EH (cell line): ENCODE results near the gene TSC1.

Experiments
- DNase-seq: peaks from one replicate; pipeline ENCODE4 v3.0.0-alpha.2; 2015; ENCODE audit warnings: low read depth

Gene TSC1

DNA sequence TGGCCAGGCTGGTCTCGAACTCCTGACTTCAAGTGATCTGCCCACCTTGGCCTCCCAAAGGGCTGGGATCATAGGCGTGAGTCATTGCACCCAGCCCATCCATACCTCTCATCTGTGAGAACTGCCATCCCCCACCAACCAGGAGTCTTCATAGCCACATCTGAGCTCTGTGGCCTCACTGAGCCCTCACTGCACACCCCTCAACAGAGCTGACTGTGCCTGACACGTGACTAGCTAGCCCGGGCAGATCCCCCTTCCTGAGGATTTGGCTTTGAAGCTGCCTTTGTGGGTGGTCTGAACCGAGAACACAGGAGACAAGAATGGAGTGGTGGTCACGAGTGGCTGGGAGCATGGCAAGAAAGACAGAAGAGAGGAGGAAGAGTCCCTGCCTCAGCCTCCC is 81.9 kb downstream of the TSC1 start:
- no peak for DNase-seq

DNA sequence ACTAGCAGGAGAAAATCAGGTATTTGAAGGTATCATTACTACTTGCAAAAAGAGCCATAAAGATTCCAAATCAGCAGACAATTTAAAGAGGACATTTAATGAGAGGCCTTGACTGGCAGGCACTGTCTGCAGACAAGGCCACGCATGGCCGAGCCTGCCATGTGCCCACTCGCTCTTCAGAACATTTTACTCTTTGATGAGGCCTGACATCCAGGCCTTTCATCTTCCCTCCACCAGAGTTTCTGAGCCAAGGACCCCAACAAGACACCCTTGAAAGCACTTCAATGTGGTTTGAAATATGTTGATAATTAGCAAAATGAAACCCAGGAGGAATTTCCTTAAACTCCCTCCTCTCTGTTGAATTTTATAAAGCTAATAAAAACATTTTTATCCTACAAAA is 82.8 kb downstream of the TSC1 start:
- no peak for DNase-seq

- no peak for DNase-seq
Measured at GRCh38 chr9:132858751-132859150, 85.7 kb downstream of the TSC1 start.

DNA sequence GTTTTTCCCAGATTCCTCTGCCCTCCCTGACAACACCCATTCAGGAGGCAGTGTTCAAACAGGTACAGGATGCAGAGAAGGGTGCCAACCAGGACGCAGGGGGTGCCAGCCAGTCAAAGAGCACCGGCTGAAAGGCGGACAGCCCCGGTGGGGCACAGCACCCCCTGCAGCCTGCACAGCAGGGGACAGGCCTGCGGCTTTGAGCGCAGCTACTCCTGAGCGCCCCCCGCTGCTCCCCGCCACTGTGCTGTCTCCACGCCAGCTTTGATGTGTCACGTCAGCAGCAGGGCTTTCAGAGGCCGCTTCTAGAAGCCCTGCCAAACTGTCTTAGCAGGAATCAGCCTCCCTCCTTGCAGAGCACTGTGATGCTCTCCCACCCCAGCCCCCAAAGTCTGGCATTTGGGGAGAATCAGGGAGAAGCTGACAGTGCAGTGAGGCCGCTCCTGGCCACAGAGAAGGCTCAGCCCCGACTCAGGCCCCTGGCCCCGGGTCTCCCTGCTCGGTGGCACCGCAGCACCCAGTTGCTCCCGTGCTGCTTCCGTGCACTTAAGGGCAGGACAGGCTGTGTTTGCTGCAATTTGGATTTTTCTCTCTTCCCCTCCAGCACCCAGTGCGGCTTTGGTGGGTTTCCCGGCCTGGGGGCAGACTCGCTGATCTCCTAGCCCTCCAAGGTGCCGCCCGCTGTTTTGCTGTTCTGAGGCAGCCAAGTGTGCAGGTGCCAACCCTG is 86.6 kb downstream of the TSC1 start:
- no peak for DNase-seq

GRCh38 chr9:132857031-132857430 is 87.4 kb downstream of the TSC1 start:
- DNase-seq: peak; percentile 37

- DNase-seq: no peak
Measured at GRCh38 chr9:132855904-132856303, 88.5 kb downstream of the TSC1 start.

GRCh38 chr9:132854832-132855231 is 89.6 kb downstream of the TSC1 start:
- DNase-seq: no peak

GRCh38 chr9:132853482-132853881 is 90.9 kb downstream of the TSC1 start:
- no peak for DNase-seq

DNA sequence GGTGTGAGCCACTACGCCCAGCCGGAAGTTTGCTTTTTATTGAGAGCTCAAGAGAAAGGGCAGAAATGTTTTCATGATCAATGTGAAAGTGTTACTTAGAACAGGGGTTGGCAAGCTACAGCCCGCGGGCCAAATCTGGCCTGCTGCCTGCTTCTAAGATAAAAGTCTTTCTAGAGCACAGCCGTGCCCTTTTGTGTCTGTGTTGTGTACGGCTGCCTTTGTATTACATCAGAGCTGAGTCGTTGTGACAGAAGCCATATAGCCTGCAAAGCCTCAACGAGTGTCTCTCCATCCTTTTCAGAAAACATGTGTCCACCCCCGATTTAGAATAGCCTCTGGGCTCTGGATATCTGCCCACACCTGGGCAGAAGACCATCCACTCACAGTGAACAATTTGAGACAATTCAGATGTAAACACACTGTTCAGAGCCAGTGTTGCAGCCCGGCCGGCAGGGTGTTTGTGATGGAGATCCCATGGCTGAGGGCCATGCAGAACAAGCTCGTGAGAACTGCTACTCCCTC is 95.2 kb downstream of the TSC1 start:
- no peak for DNase-seq

DNA sequence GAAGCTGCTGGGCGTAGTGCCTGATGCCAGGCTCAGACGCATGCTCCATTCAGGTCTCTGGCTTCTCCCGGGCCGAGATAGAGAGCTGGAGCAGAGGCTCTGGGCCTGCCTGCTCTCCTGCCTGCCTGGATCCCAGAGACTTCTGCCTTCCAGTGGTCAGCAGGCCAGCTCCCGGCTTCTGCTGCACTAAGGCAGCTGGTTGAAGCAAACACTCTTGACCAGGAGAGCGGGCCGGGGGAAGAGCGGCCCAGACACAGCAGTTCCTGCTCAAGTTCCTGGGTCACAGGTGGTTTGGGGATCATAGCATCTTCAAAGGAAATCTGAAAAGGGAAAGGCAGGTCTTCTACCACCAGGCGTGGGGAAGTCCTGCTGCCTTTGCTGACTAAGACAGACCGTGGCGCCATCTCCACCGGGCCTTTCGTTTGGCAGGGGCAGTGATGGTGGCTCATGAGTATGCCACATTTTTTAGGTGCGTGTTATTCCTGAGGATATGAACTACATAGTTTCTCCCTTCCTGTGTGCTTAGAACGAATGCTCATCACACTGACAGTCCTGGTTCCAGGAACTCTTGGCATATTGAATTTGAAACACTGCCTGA is 97.4 kb downstream of the TSC1 start:
- no peak for DNase-seq

DNA sequence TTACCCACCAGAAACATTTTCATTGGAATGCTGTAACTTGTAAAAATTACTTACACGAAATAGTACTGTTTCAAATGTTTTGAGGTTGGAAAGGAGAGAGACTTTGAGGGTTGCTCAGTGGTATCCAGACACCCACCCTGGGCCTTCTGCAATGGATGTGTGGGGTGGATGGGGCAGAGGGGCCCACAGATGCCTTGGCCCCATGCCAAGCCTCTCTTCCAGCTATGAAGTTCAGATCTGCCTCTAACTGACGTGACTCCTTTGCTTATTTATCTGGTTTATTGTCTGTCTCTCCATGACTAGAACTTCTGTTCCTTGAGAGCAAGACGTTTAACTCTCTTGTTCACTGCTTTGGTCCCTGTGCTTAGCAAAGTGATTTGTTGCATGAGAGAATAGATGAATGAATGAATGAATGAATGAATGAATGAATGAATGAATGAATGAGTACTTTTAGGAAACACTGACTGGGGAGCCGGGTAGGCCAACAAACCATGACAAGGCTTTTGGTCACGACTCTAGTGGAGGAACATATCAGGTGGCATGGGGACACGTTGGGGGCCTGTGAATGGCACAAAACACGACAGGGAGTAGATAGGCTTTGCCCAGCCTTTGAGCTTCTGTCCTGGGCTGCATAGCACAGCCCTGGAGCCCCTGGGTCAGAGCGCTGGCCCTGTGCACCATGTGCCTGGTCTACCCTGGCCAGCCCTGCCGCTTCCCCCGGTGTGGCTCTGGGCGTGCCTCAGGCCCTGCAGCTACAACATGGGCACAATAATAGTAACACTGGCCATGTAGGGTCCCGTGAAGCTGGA is 98.1 kb downstream of the TSC1 start:
- no peak for DNase-seq

DNA sequence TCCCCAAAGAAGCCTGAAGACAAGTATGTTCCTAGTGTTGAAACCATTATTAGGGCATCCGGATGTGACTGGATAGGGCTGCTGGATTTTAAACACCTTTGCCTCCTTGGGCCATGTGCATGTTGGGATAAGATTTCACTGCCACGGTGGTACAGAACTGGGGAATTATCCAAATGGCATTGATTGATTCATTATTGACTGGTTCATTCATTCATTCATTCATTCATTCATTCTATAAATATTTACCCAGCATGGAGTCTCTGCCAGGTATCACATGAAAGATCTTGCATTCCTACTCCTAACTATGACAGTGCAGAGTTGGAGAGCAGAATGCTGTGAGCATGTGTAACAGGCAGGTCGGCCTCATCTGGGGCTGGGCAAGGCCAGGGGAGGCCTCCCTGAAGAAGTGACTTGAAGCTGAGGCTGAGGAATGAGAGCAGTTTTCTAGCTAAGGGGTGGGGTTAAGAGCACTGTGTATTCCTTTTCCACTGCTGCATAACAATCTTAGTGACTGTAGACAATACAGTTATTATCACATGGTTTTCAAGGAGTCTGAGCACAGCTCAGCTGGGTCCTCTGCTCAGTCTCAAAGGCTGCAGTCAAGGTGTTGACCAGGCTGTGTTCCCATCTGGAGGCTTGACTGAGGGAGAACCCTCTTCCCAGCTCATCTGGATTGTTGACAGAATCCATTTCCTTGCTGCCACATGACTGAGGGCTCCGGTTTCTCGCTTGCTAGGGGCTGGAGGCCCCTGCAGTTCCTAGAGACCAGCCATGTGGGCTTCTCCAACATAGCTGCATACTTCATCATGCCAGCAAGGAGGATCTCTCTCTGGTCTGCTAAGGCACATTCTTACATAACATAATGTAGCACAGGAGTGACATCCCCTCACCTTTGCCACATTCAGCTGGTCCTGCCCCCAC is 102.0 kb downstream of the TSC1 start:
- no peak for DNase-seq
